Testis (tissue), 3 donors: ENCODE results near the gene OAF. TPM values are rescaled to one million over a fixed set of nuclear protein-coding genes. Genes with fewer than 3 reads are reported as not detected.

Experiments used
- DNase-seq: peaks from one replicate; pipeline ENCODE4 v3.0.0-alpha.2; 2019
- H3K27ac ChIP-seq, 2 donors: fragments of 200-600 bp; sonication (generic); one replicate each; pipeline ENCODE4 v1.5.1; 2019
- H3K27me3 ChIP-seq: fragments of 200-600 bp; sonication (generic); one replicate; pipeline ENCODE4 v1.5.1; 2019
- H3K36me3 ChIP-seq: fragments of 200-600 bp; sonication (generic); one replicate; pipeline ENCODE4 v1.5.1; 2017; ENCODE audit warnings: low read depth; ENCODE audit errors: missing control alignments
- H3K4me1 ChIP-seq: fragments of 200-600 bp; sonication (generic); one replicate; pipeline ENCODE4 v1.5.1; 2019
- H3K4me3 ChIP-seq, 2 donors: fragments of 200-600 bp; sonication (generic); one replicate each; pipeline ENCODE4 v1.5.1; 2017 to 2019
- H3K9me3 ChIP-seq: fragments of 200-600 bp; sonication (generic); one replicate; pipeline ENCODE4 v1.5.1; 2017
- POLR2A ChIP-seq: fragments of 450-650 bp; IDR thresholded peaks from one replicate; pipeline ENCODE4 v1.6.1; 2017; ENCODE audit warnings: antibody characterized with exemption, mild to moderate bottlenecking, moderate library complexity
- WGBS, 2 donors: methylation state at CpG; one replicate each; pipeline ENCODE4 v1.1.5; 2018; 5-methylcytosine and 5-hydroxymethylcytosine counted together
- intact Hi-C: fragments of 100-400 bp; cut with DNase I; formaldehyde crosslinking; loops from one replicate; pipeline ENCODE4 v1.15.1; 2023; ENCODE audit warnings: low total_unique reads
- polyA plus RNA-seq: library from polyadenylated mRNA; stranded (reverse); fragments of 350-450 nt; fragmentation: Illumina TruSeq; extraction: RNeasy Lipid Tissue Mini Kit (QIAGEN cat#74804); gene quantifications from one replicate; pipeline ENCODE4 v1.2.3, GENCODE V29; 2014; ENCODE audit warnings: low read depth, low replicate concordance; ENCODE audit not compliant: insufficient read depth
- total RNA-seq, 2 donors: library from RNA; depleted of rRNA; stranded (reverse); fragments of >200 nt; gene quantifications; one replicate each; pipeline ENCODE4 v1.2.3, GENCODE V29; 2016
- TF ChIP-seq, protein P1 (sequence below), 3 experiments: fragments of 450-650 bp in 2 of 3; fragments of 200-600 bp in 1 of 3; sonication (generic) in 1 of 3; IDR thresholded peaks; one replicate each; pipeline ENCODE4 v1.5.1; 2016 to 2019; ENCODE audit warnings: antibody characterized with exemption in 3 of 3, mild to moderate bottlenecking in 2 of 3, moderate library complexity in 1 of 3

OAF gene
- total and polyA plus RNA-seq, 3 donors from 2014 or later: 8.5 to 22.6 (median 11.0) TPM

DNA sequence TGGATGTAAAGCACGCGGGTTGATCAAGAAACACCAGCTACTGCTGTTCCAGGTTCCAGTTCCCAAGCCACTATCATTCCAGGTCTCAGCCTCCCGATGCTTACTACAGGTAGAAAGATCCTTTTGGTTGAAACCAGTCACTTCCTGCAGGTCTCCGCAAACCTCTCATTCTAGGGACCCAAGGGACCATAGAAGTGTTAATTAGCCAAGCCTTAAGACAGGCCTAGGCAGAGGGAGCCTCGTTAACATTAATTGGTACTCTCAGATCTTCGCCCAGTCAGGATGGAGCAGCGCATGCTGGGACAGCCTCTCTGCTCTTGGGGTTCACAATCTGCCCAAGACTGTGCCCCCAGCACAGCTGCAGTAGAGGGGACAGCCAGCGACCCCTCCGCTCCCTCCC, 11.2 kb upstream of the OAF start:
- Histone ChIP-seq H3K27me3 (no peaks in the 10 kb centered on the region), H3K4me1 (no peaks in the 10 kb centered on the region), H3K27ac (no peak overlapping the region), H3K36me3 (no peaks in the 10 kb centered on the region), H3K4me3 (no peak overlapping the region), H3K9me3 (no peaks in the 10 kb centered on the region)
- WGBS, 2 donors: 84 to 95% methylated on average over 7 to 9 of the region's 9 CpGs
- no peak for DNase-seq
- no peak for TF ChIP-seq POLR2A
- TF ChIP-seq, protein P1, sequence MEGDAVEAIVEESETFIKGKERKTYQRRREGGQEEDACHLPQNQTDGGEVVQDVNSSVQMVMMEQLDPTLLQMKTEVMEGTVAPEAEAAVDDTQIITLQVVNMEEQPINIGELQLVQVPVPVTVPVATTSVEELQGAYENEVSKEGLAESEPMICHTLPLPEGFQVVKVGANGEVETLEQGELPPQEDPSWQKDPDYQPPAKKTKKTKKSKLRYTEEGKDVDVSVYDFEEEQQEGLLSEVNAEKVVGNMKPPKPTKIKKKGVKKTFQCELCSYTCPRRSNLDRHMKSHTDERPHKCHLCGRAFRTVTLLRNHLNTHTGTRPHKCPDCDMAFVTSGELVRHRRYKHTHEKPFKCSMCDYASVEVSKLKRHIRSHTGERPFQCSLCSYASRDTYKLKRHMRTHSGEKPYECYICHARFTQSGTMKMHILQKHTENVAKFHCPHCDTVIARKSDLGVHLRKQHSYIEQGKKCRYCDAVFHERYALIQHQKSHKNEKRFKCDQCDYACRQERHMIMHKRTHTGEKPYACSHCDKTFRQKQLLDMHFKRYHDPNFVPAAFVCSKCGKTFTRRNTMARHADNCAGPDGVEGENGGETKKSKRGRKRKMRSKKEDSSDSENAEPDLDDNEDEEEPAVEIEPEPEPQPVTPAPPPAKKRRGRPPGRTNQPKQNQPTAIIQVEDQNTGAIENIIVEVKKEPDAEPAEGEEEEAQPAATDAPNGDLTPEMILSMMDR (IDR thresholded peaks at IDR 0.05): no peak
- intact Hi-C loops: no loop called here

DNA sequence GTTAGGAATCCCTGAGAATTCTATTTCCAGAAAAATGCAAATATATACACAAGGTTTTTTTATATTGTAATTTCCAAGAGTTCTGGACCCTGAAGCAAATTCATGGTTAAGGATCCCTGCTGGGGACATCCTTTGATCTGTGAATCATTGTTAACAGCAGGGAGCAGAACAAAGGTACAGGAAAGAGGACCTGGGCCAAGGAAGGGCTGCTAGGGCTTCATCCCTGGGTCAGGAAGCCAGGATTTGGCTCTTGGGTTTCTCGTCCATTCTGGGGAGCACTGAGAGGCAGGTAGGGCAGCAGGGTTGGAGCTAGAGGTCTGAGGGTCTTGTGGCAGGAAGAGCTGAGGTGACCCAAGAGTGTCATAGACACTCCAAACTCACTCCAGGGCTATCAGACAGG, 10.2 kb upstream of the OAF start:
- H3K27ac ChIP-seq: no peak overlapping the region
- no peak overlapping the region for H3K4me3 ChIP-seq
- intact Hi-C loops: no loop called here
- H3K4me1 ChIP-seq: no peaks in the 10 kb centered on the region
- no peak for TF ChIP-seq POLR2A
- TF ChIP-seq, protein P1 (IDR thresholded peaks at IDR 0.05): no peak
- no peaks in the 10 kb centered on the region for H3K9me3 ChIP-seq
- no peaks in the 10 kb centered on the region for H3K27me3 ChIP-seq
- no peak for DNase-seq
- no peaks in the 10 kb centered on the region for H3K36me3 ChIP-seq
- WGBS, 2 donors: 94% methylated on average over 1 of the region's 1 CpG

DNA sequence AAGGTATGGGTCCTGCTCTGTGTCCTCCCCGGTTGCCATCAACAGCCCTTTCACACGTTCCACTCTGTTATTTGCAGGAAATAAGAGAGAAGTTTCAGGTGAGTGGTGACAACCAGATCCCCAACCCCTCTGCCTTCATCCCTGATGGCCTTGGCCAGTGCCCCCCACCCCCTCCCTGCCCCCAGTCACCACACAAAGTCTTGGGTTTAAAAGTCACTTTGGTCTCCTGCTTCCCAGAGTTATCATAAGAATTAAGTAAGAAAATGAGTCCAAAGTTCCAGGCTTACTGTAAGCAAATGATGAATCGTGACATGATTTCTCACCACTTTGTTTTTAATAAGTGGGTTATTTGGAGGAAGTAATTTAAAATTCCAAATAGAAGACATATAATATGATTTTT, 9.2 kb upstream of the OAF start:
- Histone ChIP-seq H3K27me3 (no peaks in the 10 kb centered on the region), H3K27ac (no peak overlapping the region), H3K9me3 (no peaks in the 10 kb centered on the region), H3K36me3 (no peaks in the 10 kb centered on the region), H3K4me1 (no peaks in the 10 kb centered on the region), H3K4me3 (no peak overlapping the region)
- TF ChIP-seq, protein P1 (IDR thresholded peaks at IDR 0.05): no peak
- TF ChIP-seq POLR2A: no peak
- no peak for DNase-seq
- intact Hi-C loops: no loop called here
- WGBS, 2 donors: 75 to 88% methylated on average over 3 of the region's 3 CpGs

DNA sequence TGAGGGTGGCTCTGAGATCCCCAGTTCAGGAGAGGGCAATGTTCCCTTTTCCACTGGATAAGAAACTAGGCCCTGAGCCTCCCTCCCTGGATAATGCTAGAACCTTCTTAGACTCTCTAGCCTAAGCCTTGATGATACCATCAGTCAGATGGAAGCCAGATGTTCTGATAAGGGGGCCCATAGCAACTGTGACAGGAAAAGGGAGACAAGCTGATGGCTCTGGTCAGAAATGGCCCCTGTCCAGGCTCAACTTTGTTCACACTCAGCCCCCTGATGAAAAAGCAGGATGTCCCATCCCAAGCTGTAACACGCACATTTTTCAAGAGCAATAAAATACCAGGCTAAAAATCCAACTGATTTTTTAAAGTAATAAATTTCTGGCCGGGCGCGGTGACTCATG, 7.2 kb upstream of the OAF start:
- intact Hi-C loops: no loop called here
- no peak for DNase-seq
- no peak for TF ChIP-seq POLR2A
- TF ChIP-seq, protein P1 (IDR thresholded peaks at IDR 0.05): no peak
- no peaks in the 10 kb centered on the region for H3K27me3 ChIP-seq
- H3K9me3 ChIP-seq: no peaks in the 10 kb centered on the region
- no peak overlapping the region for H3K27ac ChIP-seq
- WGBS, 2 donors: 65 to 87% methylated on average over 4 of the region's 4 CpGs
- H3K4me3 ChIP-seq: no peak overlapping the region
- peaks cover 4% of the 10 kb centered on the region for H3K4me1 ChIP-seq
- H3K36me3 ChIP-seq: no peaks in the 10 kb centered on the region

DNA sequence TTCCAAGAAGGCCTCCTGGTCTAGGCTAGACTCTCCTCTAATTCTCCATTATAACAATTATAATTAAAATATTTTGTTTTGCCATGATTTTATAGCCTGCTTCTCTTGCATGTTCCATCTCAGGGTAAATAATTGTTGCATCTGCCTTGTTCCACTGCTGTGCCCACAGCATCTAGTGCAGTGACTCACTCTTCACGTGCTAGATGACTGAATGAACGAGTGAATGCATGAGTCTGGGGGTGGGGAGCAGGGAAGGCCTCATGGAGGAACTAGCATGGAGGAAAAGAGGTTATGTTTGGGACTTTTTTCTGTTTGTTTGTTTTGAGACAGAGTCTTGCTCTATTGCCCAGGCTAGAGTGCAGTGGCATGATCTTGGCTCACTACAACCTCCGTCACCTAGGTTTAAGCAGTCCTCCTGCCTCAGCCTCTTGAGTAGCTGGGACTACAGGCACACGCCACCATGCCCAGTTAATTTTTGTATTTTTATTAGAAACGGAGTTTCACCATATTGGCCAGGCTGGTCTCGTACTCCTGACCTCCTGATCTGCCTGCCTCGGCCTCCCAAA, 5.2 kb upstream of the OAF start:
- intact Hi-C loops: no loop called here
- peaks cover 15% of the 10 kb centered on the region for H3K4me1 ChIP-seq
- H3K36me3 ChIP-seq: no peaks in the 10 kb centered on the region
- no peaks in the 10 kb centered on the region for H3K9me3 ChIP-seq
- no peak overlapping the region for H3K4me3 ChIP-seq
- TF ChIP-seq POLR2A: no peak
- TF ChIP-seq, protein P1 (IDR thresholded peaks at IDR 0.05): no peak
- H3K27me3 ChIP-seq: no peaks in the 10 kb centered on the region
- no peak overlapping the region for H3K27ac ChIP-seq
- 89 to 91% methylated on average over 7 of the region's 7 CpGs for WGBS, 2 donors
- no peak for DNase-seq
